MM.1S (cell line): ENCODE data around the gene HRAS.

Experiments used
- EZH2 ChIP-seq: fragments of 300-600 bp; sonication (generic); optimal IDR thresholded peaks from 2 replicates; pipeline ENCODE3; 2017; ENCODE audit warnings: low read depth, mild to moderate bottlenecking, antibody characterized with exemption, low read length, mixed read lengths
- TF ChIP-seq, protein P1 (sequence below): fragments of 300-600 bp; sonication (generic); IDR thresholded peaks from 2 replicates; pipeline ENCODE4 v1.5.1; 2016; ENCODE audit warnings: antibody characterized with exemption, low read length, mixed read lengths

DNA sequence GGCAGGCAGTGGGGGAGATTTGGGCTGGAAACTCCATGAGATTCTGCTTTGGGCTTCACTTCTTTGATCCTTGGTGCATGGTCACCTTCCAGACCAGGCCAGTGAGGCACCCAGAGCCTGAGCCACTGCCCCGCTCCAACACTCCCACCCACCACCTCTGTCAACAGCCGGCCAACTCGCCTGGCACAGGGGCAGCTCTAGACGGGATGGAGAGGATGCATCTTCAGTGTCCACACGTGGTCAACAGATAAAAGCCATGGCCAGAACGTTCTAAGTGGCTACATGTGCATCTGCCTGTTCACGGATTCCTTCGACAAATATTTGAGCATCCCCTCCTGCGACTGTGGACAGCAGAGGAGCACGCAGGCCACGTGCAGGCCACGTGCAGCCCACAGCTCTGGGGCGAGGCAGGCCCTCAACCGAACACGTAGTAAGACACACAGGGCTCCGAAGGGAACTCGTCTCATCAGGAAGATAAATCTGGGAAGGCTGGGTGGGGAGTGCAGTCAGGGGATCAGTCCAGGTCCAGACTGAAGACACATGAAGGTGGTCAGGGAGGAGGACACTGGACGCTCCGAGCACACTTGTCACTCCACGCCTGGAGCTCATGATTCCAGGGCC, 3.2 kb upstream of the HRAS start:
- TF ChIP-seq, protein P1, sequence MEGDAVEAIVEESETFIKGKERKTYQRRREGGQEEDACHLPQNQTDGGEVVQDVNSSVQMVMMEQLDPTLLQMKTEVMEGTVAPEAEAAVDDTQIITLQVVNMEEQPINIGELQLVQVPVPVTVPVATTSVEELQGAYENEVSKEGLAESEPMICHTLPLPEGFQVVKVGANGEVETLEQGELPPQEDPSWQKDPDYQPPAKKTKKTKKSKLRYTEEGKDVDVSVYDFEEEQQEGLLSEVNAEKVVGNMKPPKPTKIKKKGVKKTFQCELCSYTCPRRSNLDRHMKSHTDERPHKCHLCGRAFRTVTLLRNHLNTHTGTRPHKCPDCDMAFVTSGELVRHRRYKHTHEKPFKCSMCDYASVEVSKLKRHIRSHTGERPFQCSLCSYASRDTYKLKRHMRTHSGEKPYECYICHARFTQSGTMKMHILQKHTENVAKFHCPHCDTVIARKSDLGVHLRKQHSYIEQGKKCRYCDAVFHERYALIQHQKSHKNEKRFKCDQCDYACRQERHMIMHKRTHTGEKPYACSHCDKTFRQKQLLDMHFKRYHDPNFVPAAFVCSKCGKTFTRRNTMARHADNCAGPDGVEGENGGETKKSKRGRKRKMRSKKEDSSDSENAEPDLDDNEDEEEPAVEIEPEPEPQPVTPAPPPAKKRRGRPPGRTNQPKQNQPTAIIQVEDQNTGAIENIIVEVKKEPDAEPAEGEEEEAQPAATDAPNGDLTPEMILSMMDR, result no peak
- TF ChIP-seq EZH2, result no peak
